Lower lobe of right lung (tissue), 2 donors: Measurements from ENCODE around the gene LRCH4. TPM values are rescaled to one million over a fixed set of nuclear protein-coding genes. Genes with fewer than 3 reads are reported as not detected.
A peak's percentile ranks its signal among the peaks of the same experiment; 100 is the strongest.

Source experiments
- ATAC-seq, 2 donors: fragments of 200-7000 bp; cut with Tn5 transposase; one replicate each; pipeline ENCODE4 v1.9.1; 2020 to 2022; ENCODE audit warnings: mild to moderate bottlenecking in 2 of 2, moderate library complexity in 2 of 2
- DNase-seq: peaks from one replicate; pipeline ENCODE4 v3.0.0-alpha.2; 2020
- H3K27ac ChIP-seq: fragments of 200-600 bp; one replicate; pipeline ENCODE4 v1.8.0; 2022
- H3K27me3 ChIP-seq: fragments of 200-600 bp; one replicate; pipeline ENCODE4 v1.8.0; 2022; ENCODE audit warnings: low read depth
- H3K36me3 ChIP-seq: fragments of 200-600 bp; one replicate; pipeline ENCODE4 v1.8.0; 2022; ENCODE audit warnings: mild to moderate bottlenecking
- H3K4me1 ChIP-seq: fragments of 200-600 bp; one replicate; pipeline ENCODE4 v1.8.0; 2022
- H3K4me3 ChIP-seq: fragments of 200-600 bp; one replicate; pipeline ENCODE4 v1.8.0; 2022; ENCODE audit warnings: mild to moderate bottlenecking
- H3K9me3 ChIP-seq: fragments of 200-600 bp; one replicate; pipeline ENCODE4 v1.8.0; 2022
- CTCF ChIP-seq: fragments of 200-600 bp; IDR thresholded peaks from one replicate; pipeline ENCODE4 v1.8.0; 2022; ENCODE audit warnings: antibody characterized with exemption, mild to moderate bottlenecking
- intact Hi-C: fragments of 100-400 bp; cut with DNase I; formaldehyde crosslinking; loops from one replicate; pipeline ENCODE4 v1.11.0; 2022
- total RNA-seq: library from RNA; stranded (reverse); fragmentation: NEBNext Ultra II Directional; extraction: Animal tissue kit (Norgen Biotek cat#: 25700); gene quantifications from one replicate; pipeline ENCODE4 v1.2.1, GENCODE V29; 2021
- donor health status: DM: no; HTN: yes; CAD: no; lungs with severe emphysema.

Gene LRCH4
- total RNA-seq, 1 donor from 2014 or later, result 80.3 TPM

DNA sequence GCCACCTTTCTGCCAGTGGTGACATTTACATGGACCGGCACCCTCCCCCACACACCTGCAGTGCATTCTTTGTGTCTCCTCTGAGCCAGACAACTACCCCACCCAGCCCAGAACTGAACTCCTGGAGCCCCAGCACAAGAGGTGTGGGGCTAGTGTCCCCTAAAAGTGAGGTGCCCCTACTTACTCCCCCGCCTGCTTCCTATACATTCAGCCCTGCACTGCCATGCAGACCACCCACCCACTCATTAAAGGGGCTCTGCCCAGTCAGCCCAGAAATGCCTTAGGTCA lies 14.2 kb downstream of the LRCH4 start:
- no peak for TF ChIP-seq CTCF
- no peaks in the 10 kb centered on the region for H3K27me3 ChIP-seq
- peaks cover 31% of the 10 kb centered on the region for H3K36me3 ChIP-seq
- DNase-seq, result no peak
- intact Hi-C loops, result no loop called here
- no peaks in the 10 kb centered on the region for H3K9me3 ChIP-seq
- H3K27ac ChIP-seq, result no peak overlapping the region
- no peak overlapping the region for H3K4me3 ChIP-seq
- H3K4me1 ChIP-seq, result peaks cover 21% of the 10 kb centered on the region
- ATAC-seq, result no peak

DNA sequence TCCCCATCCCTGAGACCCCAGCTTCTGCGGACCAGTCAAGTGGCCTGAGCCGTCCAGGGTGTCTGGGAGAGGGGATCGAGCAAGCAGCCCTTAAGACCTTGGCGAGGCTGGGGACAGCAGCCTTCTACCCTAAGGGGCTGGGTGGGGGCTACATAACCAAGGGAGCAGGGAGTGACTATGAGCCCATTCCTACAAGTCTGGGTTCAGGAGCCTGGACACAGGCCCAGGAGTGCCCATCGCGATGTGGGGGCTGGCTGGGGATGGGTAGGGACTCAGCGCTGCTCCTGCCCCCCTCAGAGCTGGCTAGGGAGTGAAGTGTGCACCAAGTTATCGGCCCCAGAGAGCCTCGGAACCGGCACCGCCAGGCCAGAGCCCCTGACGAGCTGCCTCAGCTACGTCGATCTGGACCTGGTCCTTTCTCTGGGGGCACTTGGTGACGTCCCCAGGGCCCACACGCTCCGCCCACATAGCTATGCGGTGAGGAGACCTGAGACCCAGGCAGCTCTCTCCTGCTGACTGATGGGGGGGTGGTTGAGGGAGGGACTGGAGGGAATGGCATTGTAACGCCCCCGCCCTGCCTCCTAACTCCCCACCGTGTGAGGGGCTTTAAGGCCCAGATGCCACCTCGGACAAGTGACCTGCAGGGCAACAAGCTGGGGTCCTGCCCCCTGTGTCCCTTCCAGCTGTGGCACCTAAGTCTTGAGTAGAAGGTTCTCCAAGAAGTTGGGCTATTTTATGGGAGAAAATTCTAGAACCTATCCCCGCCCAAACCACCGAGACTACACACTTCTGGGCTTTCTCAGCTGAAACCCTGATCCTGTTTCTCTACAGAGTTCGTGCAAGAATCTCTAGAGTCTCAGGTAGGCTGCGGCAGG lies 14.7 kb downstream of the LRCH4 start:
- TF ChIP-seq CTCF, result no peak

GRCh38 chr7:100568896-100569844 lies 16.8 kb downstream of the LRCH4 start:
- Histone ChIP-seq H3K27ac (peak overlapping the region; percentile 53), H3K4me3 (peak overlapping the region; percentile 45), H3K36me3 (peaks cover 20% of the 10 kb centered on the region), H3K27me3 (no peaks in the 10 kb centered on the region), H3K9me3 (no peaks in the 10 kb centered on the region), H3K4me1 (peaks cover 22% of the 10 kb centered on the region)
- peak; percentile 76 for DNase-seq
- intact Hi-C loops, result loop anchor here (10.0 kb wide), 1 partner anchor 126 kb away; the partner anchor contains the start of gene GIGYF1
- ATAC-seq, result peak; percentile 57 to 60
- peak; percentile 34 for TF ChIP-seq CTCF

More for the DNA sequence above, 14.7 kb downstream of the LRCH4 start:
- H3K4me1 ChIP-seq, result peaks cover 21% of the 10 kb centered on the region
- DNase-seq, result no peak
- H3K9me3 ChIP-seq, result no peaks in the 10 kb centered on the region
- peaks cover 25% of the 10 kb centered on the region for H3K36me3 ChIP-seq
- no peak overlapping the region for H3K27ac ChIP-seq
- intact Hi-C loops, result no loop called here
- H3K4me3 ChIP-seq, result no peak overlapping the region
- ATAC-seq, result no peak
- H3K27me3 ChIP-seq, result no peaks in the 10 kb centered on the region

GRCh38 chr7:100568176-100568895 lies 17.6 kb downstream of the LRCH4 start:
- H3K4me3 ChIP-seq, result no peak overlapping the region
- no peak for ATAC-seq
- H3K36me3 ChIP-seq, result peaks cover 14% of the 10 kb centered on the region
- no peak for DNase-seq
- TF ChIP-seq CTCF, result no peak
- H3K4me1 ChIP-seq, result peaks cover 27% of the 10 kb centered on the region
- H3K9me3 ChIP-seq, result no peaks in the 10 kb centered on the region
- intact Hi-C loops, result loop anchor here (10.0 kb wide), 1 partner anchor 126 kb away; the partner anchor contains the start of gene GIGYF1
- H3K27me3 ChIP-seq, result no peaks in the 10 kb centered on the region
- no peak overlapping the region for H3K27ac ChIP-seq

DNA sequence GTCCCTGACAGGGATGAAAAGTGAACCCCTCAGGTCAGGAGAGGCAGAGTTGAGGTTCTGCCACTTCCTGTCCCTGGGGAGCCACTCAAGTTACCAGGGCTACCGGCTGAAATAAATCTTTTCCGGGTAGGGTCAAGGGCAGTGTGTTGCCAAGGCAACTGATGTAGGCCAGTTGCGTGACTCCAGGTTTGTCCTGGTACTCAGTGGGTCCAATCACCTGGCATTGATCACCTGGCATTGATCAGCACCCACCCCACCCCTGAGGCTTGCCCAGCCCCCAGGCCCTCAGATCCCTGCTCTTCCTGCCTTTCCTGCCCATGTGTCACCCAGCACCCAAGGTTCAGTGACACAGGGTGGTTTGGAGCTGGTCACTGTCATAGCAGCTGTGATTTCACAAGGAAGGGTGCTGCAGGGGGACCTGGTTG lies 18.2 kb downstream of the LRCH4 start:
- Histone ChIP-seq H3K27ac (no peak overlapping the region), H3K27me3 (no peaks in the 10 kb centered on the region), H3K4me3 (no peak overlapping the region), H3K36me3 (peaks cover 19% of the 10 kb centered on the region), H3K9me3 (no peaks in the 10 kb centered on the region), H3K4me1 (peaks cover 27% of the 10 kb centered on the region)
- DNase-seq (no peak), ATAC-seq (peak in 1 of 2 donors; percentile 8)
- TF ChIP-seq CTCF, result no peak
- intact Hi-C loops, result loop anchor here (10.0 kb wide), 1 partner anchor 127 kb away; the partner anchor contains the start of gene GIGYF1
